Subcutaneous adipose tissue (tissue), 4 donors: ENCODE results near the gene WDR4. TPM values are rescaled to one million over a fixed set of nuclear protein-coding genes. Genes with fewer than 3 reads are reported as not detected.

Source experiments
- CTCF ChIP-seq: fragments of 450-650 bp; IDR thresholded peaks from one replicate; pipeline ENCODE4 v1.5.1; 2016; ENCODE audit warnings: low read depth, mild to moderate bottlenecking, control low read depth, antibody characterized with exemption, moderate library complexity
- total RNA-seq, 4 donors: library from RNA; depleted of rRNA; stranded (reverse); fragments of >200 nt; gene quantifications; one replicate each; pipeline ENCODE4 v1.1.0, GENCODE V29; 2016

The WDR4 gene
- total RNA-seq, 4 donors from 2014 or later, result 5.4 to 12.8 (median 6.9) TPM

- TF ChIP-seq CTCF, result no peak
Observed at GRCh38 chr21:42830456-42831455, 48.6 kb downstream of the WDR4 start.

- TF ChIP-seq CTCF, result no peak
Observed at GRCh38 chr21:42829954-42830353, 49.4 kb downstream of the WDR4 start.

- no peak for TF ChIP-seq CTCF
Observed at GRCh38 chr21:42829417-42829816, 49.9 kb downstream of the WDR4 start.

GRCh38 chr21:42827588-42827987, 51.8 kb downstream of the WDR4 start:
- no peak for TF ChIP-seq CTCF

GRCh38 chr21:42820616-42821465, 58.5 kb downstream of the WDR4 start:
- TF ChIP-seq CTCF, result no peak

- TF ChIP-seq CTCF, result no peak
Observed at GRCh38 chr21:42819861-42820615, 59.3 kb downstream of the WDR4 start.
